ENCODE measurements around the gene TCTA.

TCTA gene

GRCh38 chr3:49461443-49462171, 49.4 kb downstream of the TCTA start:
- DNase-seq = no peak

DNA sequence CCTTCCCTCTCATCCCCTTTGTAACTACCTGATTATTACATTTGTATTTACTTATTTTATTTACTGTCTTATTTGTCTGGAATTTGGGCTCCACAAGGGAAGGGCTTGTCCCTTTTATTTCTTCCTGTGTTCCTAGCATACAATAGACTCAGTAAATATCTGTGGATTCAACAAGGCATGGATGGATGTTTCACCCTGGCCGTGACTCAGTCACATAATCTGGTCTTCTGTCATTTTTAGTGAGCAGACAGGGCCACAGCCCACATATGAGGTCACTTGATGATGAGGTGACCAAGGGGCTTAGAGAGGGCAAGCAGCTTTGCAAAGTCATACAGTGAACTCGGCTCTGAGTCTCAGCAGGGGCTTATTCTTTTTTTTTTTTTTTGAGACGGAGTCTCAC, 50.0 kb downstream of the TCTA start:
- no peak for DNase-seq

DNA sequence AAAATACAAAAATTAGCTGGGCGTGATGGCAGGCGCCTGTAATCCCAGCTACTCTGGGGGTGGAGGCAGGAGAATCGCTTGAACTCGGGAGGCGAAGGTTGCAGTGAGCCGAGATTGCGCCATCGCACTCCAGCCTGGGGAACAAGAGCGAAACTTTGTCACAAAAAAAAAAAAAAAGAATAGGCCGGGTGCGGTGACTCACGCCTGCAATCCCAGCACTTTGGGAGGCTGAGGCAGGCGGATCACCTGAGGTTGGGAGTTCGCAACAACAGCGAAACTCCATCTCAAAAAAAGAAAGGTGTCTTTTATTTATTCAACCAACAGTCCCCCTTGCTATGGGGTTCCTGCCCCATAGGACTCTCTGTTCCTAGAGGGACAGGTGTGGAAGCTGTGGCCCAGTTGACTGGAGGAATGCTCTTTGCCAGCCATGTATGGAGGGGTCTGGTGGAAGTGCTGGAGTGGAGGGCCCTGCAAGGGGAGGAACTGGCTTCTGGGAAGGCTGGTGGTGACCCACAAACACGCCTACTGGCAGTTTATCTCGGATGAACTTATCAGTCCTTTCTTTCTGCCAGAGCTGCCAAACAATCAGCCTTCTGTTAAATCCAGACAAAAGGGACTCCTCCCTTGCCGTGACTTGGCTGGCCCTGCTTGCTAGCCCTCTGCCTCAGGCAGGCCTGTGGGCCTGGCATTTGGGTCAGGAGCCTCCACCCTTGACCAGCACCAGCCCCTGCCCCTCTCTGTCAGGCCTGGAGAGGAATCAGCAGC, 53.2 kb downstream of the TCTA start:
- DNase-seq = no peak
